ENCODE results near the gene CNTRL. TPM values are rescaled to one million over a fixed set of nuclear protein-coding genes. Genes with fewer than 3 reads are reported as not detected.

CNTRL gene
- total and polyA plus RNA-seq, 2 of the 8 experiments (the other 6 are each of a cell fraction or from before 2014, with no cell fraction given) = 5.1 to 13.9 TPM

GRCh38 chr9:121121582-121122087 is 46.9 kb downstream of the CNTRL start (continued):
- TF ChIP-seq RNF2 (IDR thresholded peaks at IDR 0.05; ENCODE audit: borderline replicate concordance, low read depth, low read length, missing control alignments, poor library complexity, severe bottlenecking) = no peak
- no peak for TF ChIP-seq SRF (IDR thresholded peaks at IDR 0.05; ENCODE audit: low read depth, low read length)
- TF ChIP-seq YY1 (IDR thresholded peaks at IDR 0.05; ENCODE audit: low read depth, low read length) = no peak
- no peak; the same call in 1 of the 2 replicates for TF ChIP-seq CEBPB (IDR thresholded peaks at IDR 0.05; ENCODE audit: low read depth, low read length)
- TF ChIP-seq KDM4A (IDR thresholded peaks at IDR 0.05; ENCODE audit: low read depth, low read length, severe bottlenecking) = no peak
- TF ChIP-seq CHD2 (IDR thresholded peaks at IDR 0.05; ENCODE audit: low read length) = peak; percentile 62
- TF ChIP-seq CBX8 (IDR thresholded peaks at IDR 0.05; ENCODE audit: borderline replicate concordance, low read depth, low read length) = no peak
- TF ChIP-seq POU5F1 (IDR thresholded peaks at IDR 0.05; ENCODE audit: low read depth, low read length) = no peak
- TF ChIP-seq, protein P1, sequence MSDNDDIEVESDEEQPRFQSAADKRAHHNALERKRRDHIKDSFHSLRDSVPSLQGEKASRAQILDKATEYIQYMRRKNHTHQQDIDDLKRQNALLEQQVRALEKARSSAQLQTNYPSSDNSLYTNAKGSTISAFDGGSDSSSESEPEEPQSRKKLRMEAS (IDR thresholded peaks at IDR 0.05) = 0 out of 2 replicates have a peak, but pooled peaks have one; percentile 50
- no peak for TF ChIP-seq EGR1 (IDR thresholded peaks at IDR 0.05; ENCODE audit: borderline replicate concordance, low read depth, low read length)
- TF ChIP-seq SIN3A (conservative IDR thresholded peaks at IDR 0.05 in 1 of 2, IDR thresholded peaks at IDR 0.05 in 1 of 2; ENCODE audit: low read depth in 1 of 2, low read length in 2 of 2) = 0 out of 4 replicates have a peak, but pooled peaks of 1 of the 2 experiments have one; percentile 44
- no peak for TF ChIP-seq SIRT6 (IDR thresholded peaks at IDR 0.05; ENCODE audit: low read length)
- TF ChIP-seq TAF1 (IDR thresholded peaks at IDR 0.05; ENCODE audit: low read depth, low read length) = peak; percentile 72
- TF ChIP-seq SIX5 (IDR thresholded peaks at IDR 0.05; ENCODE audit: low read depth, low read length) = no peak
- TF ChIP-seq SP1 (IDR thresholded peaks at IDR 0.05; ENCODE audit: low read depth, low read length) = peak; percentile 81
- peak; percentile 83 for TF ChIP-seq TBP (IDR thresholded peaks at IDR 0.05; ENCODE audit: low read depth, low read length)
- peak in 1 of 2 experiments; percentile 28; a peak in 1 of 3 replicates for TF ChIP-seq POLR2A (IDR thresholded peaks at IDR 0.05; ENCODE audit: control extremely low read depth in 1 of 2, low read depth in 2 of 2, low read length in 2 of 2)
